ENCODE measurements around the gene HELLS. TPM values are rescaled to one million over a fixed set of nuclear protein-coding genes. Genes with fewer than 3 reads are reported as not detected.

The HELLS gene
- total RNA-seq (72.6 and 85.5 TPM in 2 replicates), polyA plus RNA-seq (17.4 and 24.7 TPM in 2 replicates), polyA minus RNA-seq (36.3 and 37.4 TPM in 2 replicates), Bru-seq, nascent RNA (percentile 89 among the genes with signal in this experiment), BruChase-seq, experiment 1, labeled RNA remaining after a 6-hour chase (percentile 93 among the genes with signal in this experiment), BruChase-seq, experiment 2, labeled RNA remaining after a 2-hour chase (percentile 94 among the genes with signal in this experiment)
- 23.3 and 26.3 TPM in 2 replicates for polyA plus RNA-seq (2011; cell fraction: cytosol; rRNA removed)
- polyA plus RNA-seq (2011; cell fraction: nucleus; rRNA removed), result 58.7 and 101 TPM in 2 replicates
- 13.0 and 22.5 TPM in 2 replicates for polyA plus RNA-seq (2012)
- polyA minus RNA-seq (2011; cell fraction: cytosol; rRNA and poly(A)+ RNA removed), result 61.9 TPM
- 64.0 and 94.4 TPM in 2 replicates for polyA minus RNA-seq (2011; cell fraction: nucleus; rRNA and poly(A)+ RNA removed)
- long read RNA-seq, transcript HELLS-202 (22 exons, 3,099 nt), result major isoform, 11 of 37 reads
- long read RNA-seq, partial matches to known transcripts, result 5 of 37 reads
- long read RNA-seq, other reads (novel, unspliced or antisense), result 20 of 37 reads

GRCh38 chr10:94545391-94546048 is at the start of gene HELLS:
HELLS (plus strand) TSS chr10:94545788; CDS start chr10:94545922, 134 bp downstream.
- Histone ChIP-seq H2AFZ (ENCODE audit: low read depth, low read length) (peak within 1 kb of the TSS; percentile 91), H3K79me2 (ENCODE audit: control insufficient read depth, insufficient read depth, low read length) (peaks cover 38% of the 10 kb centered on the region), H3K36me3 (ENCODE audit: control insufficient read depth in 2 of 2, extremely low read depth in 1 of 2, insufficient read depth in 2 of 2, low read length in 2 of 2) (no peaks in the 10 kb centered on the region), H4K20me1 (replicated peaks; ENCODE audit: control insufficient read depth, extremely low read depth, insufficient read depth, low read length) (no peaks in the 10 kb centered on the region), H3K9ac (replicated peaks; ENCODE audit: extremely low read depth, insufficient read depth, low read length) (peak within 1 kb of the TSS; percentile 93), H3K4me1 (ENCODE audit: control insufficient read depth, extremely low read depth, insufficient read depth, low read length) (peaks cover 19% of the 10 kb centered on the region), H3K4me2 (ENCODE audit: insufficient read depth, low read length) (peak within 1 kb of the TSS; percentile 95), H3K27me3 (ENCODE audit: control insufficient read depth in 2 of 2, insufficient read depth in 2 of 2, low read length in 2 of 2) (no peaks in the 10 kb centered on the region), H3K27ac (ENCODE audit: insufficient read depth, low read depth, low read length) (peak within 1 kb of the TSS; percentile 57), H3K4me3 (replicated peaks in 1 of 3; ENCODE audit: insufficient read depth in 1 of 3, low read depth in 1 of 3, low read length in 3 of 3) (peak within 1 kb of the TSS; percentile 84 to 88 (median 86)), H3K9me3 (replicated peaks; ENCODE audit: control insufficient read depth, insufficient read depth, low read length) (no peaks in the 10 kb centered on the region), H3K9me1 (replicated peaks; ENCODE audit: control insufficient read depth, extremely low read depth, insufficient read depth, low read length) (no peaks in the 10 kb centered on the region)
- FAIRE-seq, result peak; percentile 37
- BruUV-seq (replicated peaks), result no TSS peak
- ChIA-PET POLR2A (interaction anchor here (0.6 to 1.4 kb wide), 2 partner anchors 30 to 142 kb away, joined by 3 read pairs; no protein-coding TSS in a partner anchor), CTCF (interaction anchor here (0.6 to 1.3 kb wide), 4 partner anchors 9 to 101 kb away, joined by 3 to 6 read pairs (median 4); no protein-coding TSS in a partner anchor)
- DNase-seq (ENCODE audit: low read depth, low spot score), result peak; percentile 90
- intact Hi-C loops (cut with micrococcal nuclease) (loop anchor here (1.0 to 10.0 kb wide), 4 partner anchors 58 to 841 kb away; partner anchors contain the start of genes FRA10AC1 and NOC3L), dilution Hi-C loops (cut with MboI; ENCODE audit: extremely low pct_ligation_motif_present, low sequenced_read_pairs) (no loop called here)
- TF ChIP-seq JUN (IDR thresholded peaks at IDR 0.05; ENCODE audit: borderline replicate concordance, insufficient read depth, insufficient read length, low read depth) (no peak), EZH2 (IDR thresholded peaks at IDR 0.05; ENCODE audit: borderline replicate concordance, low read depth, low read length, severe bottlenecking) (no peak), POLR2A (IDR thresholded peaks at IDR 0.05; ENCODE audit: low read depth, low read length) (no peak), FOS (IDR thresholded peaks at IDR 0.05; ENCODE audit: borderline replicate concordance, insufficient read depth, low read length) (no peak), POLR2AphosphoS5 (IDR thresholded peaks at IDR 0.05; ENCODE audit: insufficient read depth, low read depth, low read length) (no peak), GATA2 (IDR thresholded peaks at IDR 0.05; ENCODE audit: insufficient read depth, insufficient read length, low read depth, low read length) (no peak), MYC (IDR thresholded peaks at IDR 0.05; ENCODE audit: low read depth, low read length) (no peak), MAX (IDR thresholded peaks at IDR 0.05; ENCODE audit: insufficient read depth, insufficient read length) (no peak), CTCF (IDR thresholded peaks at IDR 0.05; ENCODE audit: extremely low read depth in 1 of 2, insufficient read depth in 1 of 2, low read depth in 1 of 2, low read length in 2 of 2) (no peak)

Measured in endothelial cell of umbilical vein (primary cell).